Measurements from ENCODE around the gene TMC8.
"Not testable (repeated sequence)": the region's sequence is repeated elsewhere in the genome, so short reads cannot be mapped to it uniquely, and the experiment has no call there.

The TMC8 gene

GRCh38 chr17:78130437-78131101 lies at the start of gene TMC8:
TSS of gene TMC8 (plus strand) at chr17:78130771. CDS start at chr17:78131589, 818 bp downstream.
- no peak for DNase-seq

- DNase-seq, result no peak
Observed at GRCh38 chr17:78081551-78081950, 49.0 kb upstream of the TMC8 start.

- DNase-seq, result not testable (repeated sequence)
Observed at GRCh38 chr17:78082355-78082872, 48.2 kb upstream of the TMC8 start.

- DNase-seq, result no peak
Observed at GRCh38 chr17:78082988-78083387, 47.6 kb upstream of the TMC8 start.

GRCh38 chr17:78086740-78087139 lies 43.8 kb upstream of the TMC8 start:
- no peak for DNase-seq

- no peak for DNase-seq
Observed at GRCh38 chr17:78088529-78088928, 42.0 kb upstream of the TMC8 start.

- no peak for DNase-seq
Observed at GRCh38 chr17:78089576-78090281, 40.8 kb upstream of the TMC8 start.

- no peak for DNase-seq
Observed at GRCh38 chr17:78092794-78093324, 37.7 kb upstream of the TMC8 start.

- DNase-seq, result no peak
Observed at GRCh38 chr17:78095035-78095434, 35.5 kb upstream of the TMC8 start.

GRCh38 chr17:78096093-78096492 lies 34.5 kb upstream of the TMC8 start:
- no peak for DNase-seq

GRCh38 chr17:78101112-78101511 lies 29.5 kb upstream of the TMC8 start:
- DNase-seq, result no peak

GRCh38 chr17:78101542-78101941 lies 29.0 kb upstream of the TMC8 start:
- no peak for DNase-seq

GRCh38 chr17:78103311-78103710 lies 27.3 kb upstream of the TMC8 start:
- no peak for DNase-seq

GRCh38 chr17:78104540-78104941 lies 26.0 kb upstream of the TMC8 start:
- DNase-seq, result no peak

GRCh38 chr17:78105101-78105500 lies 25.5 kb upstream of the TMC8 start:
- no peak for DNase-seq

- DNase-seq, result no peak
Observed at GRCh38 chr17:78105551-78105950, 25.0 kb upstream of the TMC8 start.

- no peak for DNase-seq
Observed at GRCh38 chr17:78106211-78106610, 24.4 kb upstream of the TMC8 start.

GRCh38 chr17:78107457-78107856 lies 23.1 kb upstream of the TMC8 start:
- no peak for DNase-seq

GRCh38 chr17:78107976-78108725 lies 22.4 kb upstream of the TMC8 start:
- DNase-seq, result no peak

- DNase-seq, result no peak
Observed at GRCh38 chr17:78108726-78109488, 21.7 kb upstream of the TMC8 start.

GRCh38 chr17:78109489-78109761 lies 21.1 kb upstream of the TMC8 start:
- DNase-seq, result no peak

GRCh38 chr17:78110363-78111015 lies 20.1 kb upstream of the TMC8 start:
- no peak for DNase-seq

Measured in NCI-H1092 (cell line).